GM18520 (cell line): ENCODE data around the gene CACNA2D1.

ENCODE experiments used
- ATAC-seq: cut with Tn5 transposase; IDR thresholded peaks from one replicate; pipeline ENCODE4 v1.9.1; 2021; ENCODE audit not compliant: unreplicated experiment

CACNA2D1 gene

GRCh38 chr7:82289152-82289535 lies 154.4 kb downstream of the CACNA2D1 start:
- ATAC-seq = no peak

GRCh38 chr7:82286798-82287140 lies 156.8 kb downstream of the CACNA2D1 start:
- no peak for ATAC-seq

GRCh38 chr7:82286096-82286797 lies 157.3 kb downstream of the CACNA2D1 start:
- no peak for ATAC-seq

GRCh38 chr7:82284936-82285519 lies 158.5 kb downstream of the CACNA2D1 start:
- no peak for ATAC-seq

GRCh38 chr7:82275342-82275741 lies 168.2 kb downstream of the CACNA2D1 start:
- ATAC-seq = no peak

GRCh38 chr7:82274681-82275080 lies 168.9 kb downstream of the CACNA2D1 start:
- ATAC-seq = no peak

GRCh38 chr7:82273886-82274285 lies 169.7 kb downstream of the CACNA2D1 start:
- ATAC-seq = no peak

- ATAC-seq = no peak
These were observed 172.7 kb downstream of the CACNA2D1 start for GRCh38 chr7:82270870-82271269.

- no peak for ATAC-seq
These were observed 174.9 kb downstream of the CACNA2D1 start for GRCh38 chr7:82268632-82269031.

- ATAC-seq = no peak
These were observed 177.5 kb downstream of the CACNA2D1 start for GRCh38 chr7:82266081-82266480.

GRCh38 chr7:82264783-82265305 lies 178.7 kb downstream of the CACNA2D1 start:
- ATAC-seq = no peak

- ATAC-seq = no peak
These were observed 179.4 kb downstream of the CACNA2D1 start for GRCh38 chr7:82263920-82264782.

- no peak for ATAC-seq
These were observed 185.4 kb downstream of the CACNA2D1 start for GRCh38 chr7:82258181-82258580.

- ATAC-seq = no peak
These were observed 186.4 kb downstream of the CACNA2D1 start for GRCh38 chr7:82257118-82257695.

- no peak for ATAC-seq
These were observed 187.9 kb downstream of the CACNA2D1 start for GRCh38 chr7:82255706-82256105.

GRCh38 chr7:82250598-82250997 lies 193.0 kb downstream of the CACNA2D1 start:
- ATAC-seq = no peak

- no peak for ATAC-seq
These were observed 193.6 kb downstream of the CACNA2D1 start for GRCh38 chr7:82249979-82250378.

GRCh38 chr7:82247814-82248433 lies 195.7 kb downstream of the CACNA2D1 start:
- no peak for ATAC-seq

GRCh38 chr7:82244947-82245517 lies 198.5 kb downstream of the CACNA2D1 start:
- ATAC-seq = no peak

- no peak for ATAC-seq
These were observed 202.2 kb downstream of the CACNA2D1 start for GRCh38 chr7:82241356-82241755.

GRCh38 chr7:82235713-82236112 lies 207.9 kb downstream of the CACNA2D1 start:
- ATAC-seq = no peak
